GM18909 (cell line): ENCODE data around the gene NHEJ1.
A peak's percentile ranks its signal among the peaks of the same experiment; 100 is the strongest.

Experiments
- ATAC-seq: cut with Tn5 transposase; IDR thresholded peaks from one replicate; pipeline ENCODE4 v1.9.1; 2021; ENCODE audit warnings: mild to moderate bottlenecking; ENCODE audit not compliant: unreplicated experiment, poor library complexity

The NHEJ1 gene

DNA sequence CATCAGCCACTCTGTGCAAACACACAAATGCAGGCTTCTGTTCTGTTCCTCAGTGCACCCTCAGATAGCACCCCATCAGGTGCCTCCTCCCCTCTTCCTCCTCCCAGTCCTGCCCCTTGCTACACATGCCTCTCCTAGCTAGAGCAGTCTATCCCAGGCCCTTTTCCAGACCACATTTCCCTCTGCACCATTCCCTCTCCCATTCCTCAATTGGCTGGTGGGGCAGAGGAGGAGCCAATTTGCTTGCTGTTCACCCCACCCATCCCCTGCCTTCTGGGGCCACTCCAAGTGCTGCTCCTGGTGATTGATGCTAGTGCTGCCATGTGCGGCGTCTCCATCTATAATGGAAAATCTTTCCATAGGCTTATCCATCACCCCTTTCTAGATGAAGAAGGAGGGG is 124.7 kb downstream of the NHEJ1 start:
- ATAC-seq: no peak

GRCh38 chr2:219034823-219035222 is 125.8 kb downstream of the NHEJ1 start:
- ATAC-seq: no peak

GRCh38 chr2:219032051-219032745 is 128.4 kb downstream of the NHEJ1 start:
- ATAC-seq: no peak

DNA sequence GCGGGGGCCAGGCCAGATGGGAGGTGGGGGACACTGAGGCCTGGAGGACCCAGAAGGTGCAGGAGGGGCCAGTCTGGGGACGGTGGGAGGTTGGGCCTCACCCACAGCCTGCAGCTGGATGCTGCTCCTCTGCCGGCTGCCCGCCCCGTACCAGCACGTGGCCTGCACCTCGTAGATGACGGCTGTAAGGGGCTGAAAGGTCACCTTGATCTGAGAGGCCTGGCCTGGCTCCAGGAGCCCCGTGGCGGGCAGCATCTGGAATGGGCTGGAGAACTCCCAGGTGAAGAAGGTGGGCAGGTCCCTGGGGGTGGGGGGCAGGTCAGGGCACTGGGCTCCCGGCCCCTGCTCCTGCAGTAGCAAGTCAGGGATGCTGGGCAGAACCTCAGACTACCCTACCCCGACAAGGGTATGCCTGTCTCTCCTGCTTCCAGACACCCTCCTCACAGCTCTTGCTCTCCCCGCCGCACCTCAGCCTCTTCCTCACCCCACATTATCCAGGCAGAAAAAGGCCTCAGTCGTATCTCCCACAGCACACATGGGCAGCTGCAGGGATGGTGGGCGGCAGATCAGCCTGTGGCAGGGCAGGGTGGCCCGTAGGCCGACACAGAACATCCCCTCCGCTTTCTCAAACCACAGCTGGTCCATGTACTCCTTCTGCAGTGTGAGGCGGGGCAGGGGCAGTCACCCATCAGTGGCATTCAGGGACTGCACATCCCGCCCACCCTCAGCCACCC is 129.4 kb downstream of the NHEJ1 start:
- ATAC-seq: no peak

DNA sequence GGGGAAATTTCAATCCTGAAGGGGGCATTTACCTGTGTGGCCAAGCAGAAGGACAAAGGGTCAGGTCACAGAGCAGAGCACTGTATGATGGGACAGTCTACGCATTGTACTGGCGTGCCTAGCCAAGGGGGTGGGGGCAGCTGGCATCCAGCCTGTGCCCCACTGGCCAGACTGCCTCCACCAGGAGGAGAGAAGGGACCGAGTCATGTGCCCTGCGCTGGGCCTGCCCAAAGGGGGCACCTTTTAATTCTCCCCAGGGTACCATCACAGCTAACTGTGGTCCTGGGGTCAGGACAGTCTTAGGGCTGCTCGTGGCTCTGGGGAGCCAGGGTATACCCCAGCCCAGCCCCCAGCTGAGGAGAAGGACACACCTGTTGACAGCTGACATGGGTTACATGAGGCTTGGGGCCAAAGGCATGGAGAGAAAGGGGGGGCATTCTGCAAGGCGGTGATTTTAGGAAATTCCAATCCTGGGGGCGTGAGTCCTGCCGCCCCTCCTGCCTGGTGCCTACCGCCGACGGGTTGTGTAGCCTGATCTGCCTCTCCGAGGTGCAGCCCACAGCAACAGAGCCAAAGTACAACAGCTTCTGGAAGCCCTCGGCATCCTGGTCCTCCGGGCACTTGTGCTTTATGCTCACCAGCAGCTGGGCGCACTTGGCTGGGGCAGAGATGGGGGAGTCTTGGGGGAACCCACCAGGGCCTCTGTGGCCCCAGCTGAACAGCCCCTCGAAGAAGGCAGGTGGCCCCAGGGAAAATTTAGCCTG is 130.3 kb downstream of the NHEJ1 start:
- no peak for ATAC-seq

DNA sequence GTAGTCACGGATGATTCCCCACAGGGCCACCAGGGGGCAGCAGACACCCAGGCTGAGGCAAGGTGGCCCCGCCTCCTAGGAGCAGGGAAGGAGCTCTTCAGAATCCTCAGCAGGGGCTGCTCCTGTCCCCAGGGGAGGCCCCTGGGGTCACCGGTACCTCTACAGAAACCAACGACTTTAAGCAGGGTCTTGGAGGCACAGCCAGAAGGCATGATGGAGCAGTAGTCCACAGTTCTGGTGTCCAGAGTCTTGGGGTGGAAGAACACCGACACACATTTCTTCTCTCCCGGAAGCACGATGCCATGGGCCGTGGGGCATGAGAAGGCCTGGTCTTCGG is 130.8 kb downstream of the NHEJ1 start:
- ATAC-seq: peak; percentile 80

- no peak for ATAC-seq
Observed at GRCh38 chr2:219028996-219029828, 131.4 kb downstream of the NHEJ1 start.

DNA sequence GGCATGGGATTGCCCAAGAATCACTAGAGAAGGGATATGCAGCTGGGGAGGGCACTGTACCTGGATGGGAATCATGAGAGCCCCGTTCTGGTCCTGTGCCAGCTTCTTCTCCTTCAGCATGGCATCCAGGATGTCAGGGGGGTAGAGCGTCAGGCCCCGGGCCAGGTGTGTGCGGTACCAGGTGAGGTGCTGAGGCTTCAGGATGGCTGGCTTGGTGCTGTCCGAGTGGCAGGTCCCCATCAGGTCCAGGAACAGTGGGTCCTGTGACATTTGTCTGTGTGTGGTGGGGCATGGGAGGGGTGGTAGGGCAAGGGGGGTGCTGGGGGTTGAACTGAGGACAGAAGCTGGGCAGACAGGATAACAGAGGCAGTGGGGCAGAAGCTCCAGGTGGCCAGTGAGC is 132.5 kb downstream of the NHEJ1 start:
- no peak for ATAC-seq

- no peak for ATAC-seq
Observed at GRCh38 chr2:219027511-219028055, 133.0 kb downstream of the NHEJ1 start.

DNA sequence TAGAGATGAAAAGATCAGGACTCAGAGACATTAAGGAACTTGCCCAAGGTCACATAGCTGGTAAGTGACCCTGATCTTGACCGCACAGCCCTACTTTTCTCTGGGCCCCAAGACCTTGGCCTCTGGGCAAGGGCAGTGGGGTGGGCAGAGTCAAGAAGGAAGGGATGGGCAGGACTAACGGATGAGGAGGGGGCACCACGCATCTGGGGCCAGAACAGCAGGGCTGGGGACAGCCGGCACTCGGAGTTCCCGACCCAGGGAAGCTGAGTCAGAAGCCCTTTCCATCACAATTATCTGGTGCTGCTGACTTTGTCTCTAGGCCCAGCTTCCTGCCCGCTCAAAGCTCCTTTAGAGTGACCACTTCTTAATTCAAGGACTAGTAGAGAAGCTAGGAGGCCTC is 133.7 kb downstream of the NHEJ1 start:
- ATAC-seq: no peak

DNA sequence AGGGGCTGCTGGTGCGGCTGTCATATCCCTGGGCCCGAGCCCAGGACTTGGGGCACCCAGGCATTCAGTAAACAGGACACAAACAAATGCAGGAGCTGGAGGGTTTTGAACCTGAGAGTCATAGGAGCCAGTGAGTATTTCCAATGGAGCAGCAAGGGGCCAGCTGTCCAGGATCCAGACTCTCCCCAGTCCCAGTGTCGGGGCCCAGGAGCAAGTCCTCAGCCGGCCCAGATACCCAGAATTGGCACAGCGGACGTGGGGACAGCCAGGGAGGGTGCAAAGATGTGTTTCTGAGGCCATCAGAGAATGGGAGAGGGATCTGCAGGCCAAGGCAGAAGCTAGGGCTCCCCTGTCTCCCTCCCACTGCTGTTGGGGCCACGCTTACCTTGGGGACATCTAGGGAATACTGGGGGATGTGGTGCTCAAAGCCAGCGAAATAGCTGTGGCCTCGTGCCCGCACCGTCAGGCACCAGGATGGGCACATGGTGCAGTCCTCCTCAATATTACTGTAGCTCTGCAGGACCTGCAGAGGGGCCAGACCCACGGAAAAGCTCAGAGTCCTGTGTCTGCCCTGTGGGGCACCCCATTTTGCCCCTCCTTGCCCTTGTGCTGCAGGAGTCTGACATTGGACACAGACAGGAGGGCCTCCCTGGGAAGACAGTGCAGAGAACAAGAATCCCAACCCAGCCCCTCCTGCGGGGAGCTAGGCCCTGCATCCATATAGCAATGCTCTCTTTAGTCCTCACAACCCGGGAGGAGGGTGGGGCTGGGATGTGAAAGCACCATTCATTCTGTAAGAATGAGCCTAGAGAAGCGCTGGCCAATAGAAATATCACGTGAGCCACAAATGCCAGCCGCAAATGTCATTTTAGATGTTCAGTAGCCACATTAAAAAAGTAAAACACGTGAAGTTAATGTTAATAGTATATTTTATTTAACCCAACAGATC is 134.7 kb downstream of the NHEJ1 start:
- no peak for ATAC-seq
